Karpas-422 (cell line): Measurements from ENCODE around the gene SAYSD1. TPM values are rescaled to one million over a fixed set of nuclear protein-coding genes. Genes with fewer than 3 reads are reported as not detected.
"Not testable (repeated sequence)": the region's sequence is repeated elsewhere in the genome, so short reads cannot be mapped to it uniquely, and the experiment has no call there.

Source experiments
- DNase-seq: peaks from one replicate; pipeline ENCODE4 v3.0.0-alpha.2; 2015
- H2AFZ ChIP-seq: fragments of 200-600 bp; sonication (generic); 2 replicates; pipeline ENCODE4 v1.6.1; 2014; ENCODE audit warnings: antibody characterized with exemption, low read length, mixed read lengths
- H3K27ac ChIP-seq: fragments of 200-600 bp; sonication (generic); 2 replicates; pipeline ENCODE4 v1.5.1; 2014; ENCODE audit warnings: mild to moderate bottlenecking, low read length, moderate library complexity
- H3K27me3 ChIP-seq: fragments of 200-600 bp; sonication (generic); 2 replicates; pipeline ENCODE4 v1.6.1; 2014; ENCODE audit warnings: low read length, mixed read lengths
- H3K36me3 ChIP-seq: fragments of 200-600 bp; sonication (generic); 2 replicates; pipeline ENCODE4 v1.6.1; 2014; ENCODE audit warnings: low read length, mixed read lengths; ENCODE audit not compliant: insufficient read depth
- H3K4me1 ChIP-seq: fragments of 200-600 bp; sonication (generic); 2 replicates; pipeline ENCODE4 v1.6.1; 2014; ENCODE audit warnings: mild to moderate bottlenecking, low read length, mixed read lengths
- H3K4me2 ChIP-seq: fragments of 200-600 bp; sonication (generic); 2 replicates; pipeline ENCODE4 v1.6.1; 2014; ENCODE audit warnings: low read length, low read depth, mild to moderate bottlenecking; ENCODE audit not compliant: poor library complexity, severe bottlenecking
- H3K4me3 ChIP-seq: fragments of 200-600 bp; sonication (generic); 2 replicates; pipeline ENCODE4 v1.5.1; 2014; ENCODE audit warnings: mild to moderate bottlenecking, antibody characterized with exemption, low read length, mixed read lengths
- H3K79me2 ChIP-seq: fragments of 200-600 bp; sonication (generic); 2 replicates; pipeline ENCODE4 v1.6.1; 2014; ENCODE audit warnings: mild to moderate bottlenecking, low read length, mixed read lengths
- H3K9ac ChIP-seq: fragments of 200-600 bp; sonication (generic); 2 replicates; pipeline ENCODE4 v1.6.0; 2014; ENCODE audit warnings: low read length
- H3K9me2 ChIP-seq: fragments of 200-600 bp; sonication (generic), shearing (Covaris generic); replicated peaks from 2 replicates; pipeline ENCODE4 v1.6.0; 2014; ENCODE audit warnings: mild to moderate bottlenecking, low read length, moderate library complexity; ENCODE audit not compliant: insufficient read depth
- H3K9me3 ChIP-seq: fragments of 300-700, 200-600 bp; sonication (generic); 2 replicates; pipeline ENCODE4 v1.6.1; 2014; ENCODE audit warnings: low read length, mixed read lengths
- H4K20me1 ChIP-seq: fragments of 200-600 bp; sonication (generic); 2 replicates; pipeline ENCODE4 v1.6.1; 2014; ENCODE audit warnings: mild to moderate bottlenecking, antibody characterized with exemption, low read length, low read depth; ENCODE audit not compliant: insufficient read depth
- total RNA-seq: library from RNA; depleted of rRNA; stranded (reverse); fragments of >200 nt; shearing (Covaris generic); gene quantifications from 2 replicates; pipeline ENCODE4 v1.2.3, GENCODE V29; 2014; ENCODE audit warnings: low replicate concordance

SAYSD1 gene
- total RNA-seq, 1 experiment from 2014 or later, result 15.3 TPM

- H3K9me2 ChIP-seq, result no peaks in the 10 kb centered on the region
- no peaks in the 10 kb centered on the region for H3K36me3 ChIP-seq
- H3K27me3 ChIP-seq, result no peaks in the 10 kb centered on the region
- H2AFZ ChIP-seq, result no peak overlapping the region
- no peak overlapping the region for H3K27ac ChIP-seq
- H3K9ac ChIP-seq, result no peak overlapping the region
- H3K4me1 ChIP-seq, result no peaks in the 10 kb centered on the region
- no peak overlapping the region for H3K4me2 ChIP-seq
- H3K79me2 ChIP-seq, result no peaks in the 10 kb centered on the region
- no peak for DNase-seq
- H4K20me1 ChIP-seq, result no peaks in the 10 kb centered on the region; the same call in 1 of the 2 replicates
- no peak overlapping the region for H3K4me3 ChIP-seq
- no peaks in the 10 kb centered on the region for H3K9me3 ChIP-seq
Observed at GRCh38 chr6:39144481-39145173, 29.6 kb upstream of the SAYSD1 start.

GRCh38 chr6:39143238-39143930 is 28.4 kb upstream of the SAYSD1 start:
- H3K9me3 ChIP-seq, result no peaks in the 10 kb centered on the region
- H3K4me3 ChIP-seq, result no peak overlapping the region
- no peaks in the 10 kb centered on the region for H3K27me3 ChIP-seq
- H4K20me1 ChIP-seq, result no peaks in the 10 kb centered on the region; the same call in 1 of the 2 replicates
- no peak overlapping the region for H3K27ac ChIP-seq
- no peaks in the 10 kb centered on the region for H3K36me3 ChIP-seq
- H2AFZ ChIP-seq, result no peak overlapping the region
- no peak overlapping the region for H3K9ac ChIP-seq
- no peak overlapping the region for H3K4me2 ChIP-seq
- H3K9me2 ChIP-seq, result no peaks in the 10 kb centered on the region
- H3K79me2 ChIP-seq, result no peaks in the 10 kb centered on the region
- no peak for DNase-seq
- no peaks in the 10 kb centered on the region for H3K4me1 ChIP-seq

- H4K20me1 ChIP-seq, result no peaks in the 10 kb centered on the region; the same call in 1 of the 2 replicates
- no peak overlapping the region for H2AFZ ChIP-seq
- H3K27me3 ChIP-seq, result no peaks in the 10 kb centered on the region
- no peak for DNase-seq
- H3K36me3 ChIP-seq, result no peaks in the 10 kb centered on the region
- H3K27ac ChIP-seq, result no peak overlapping the region
- H3K9me3 ChIP-seq, result no peaks in the 10 kb centered on the region
- H3K79me2 ChIP-seq, result no peaks in the 10 kb centered on the region
- H3K4me1 ChIP-seq, result no peaks in the 10 kb centered on the region
- no peak overlapping the region for H3K4me2 ChIP-seq
- H3K9me2 ChIP-seq, result 0 out of 2 replicates have a peak, but pooled peaks cover 5% of the 10 kb centered on the region
- H3K9ac ChIP-seq, result no peak overlapping the region
- H3K4me3 ChIP-seq, result no peak overlapping the region
Observed at GRCh38 chr6:39140556-39141167, 25.7 kb upstream of the SAYSD1 start.

- no peaks in the 10 kb centered on the region for H4K20me1 ChIP-seq
- H3K4me3 ChIP-seq, result no peak overlapping the region
- no peak overlapping the region for H3K27ac ChIP-seq
- H3K4me2 ChIP-seq, result no peak overlapping the region
- H3K9me3 ChIP-seq, result no peaks in the 10 kb centered on the region
- no peaks in the 10 kb centered on the region for H3K79me2 ChIP-seq
- no peak overlapping the region for H3K9ac ChIP-seq
- H3K4me1 ChIP-seq, result no peaks in the 10 kb centered on the region
- 0 out of 2 replicates have a peak, but pooled peaks cover 5% of the 10 kb centered on the region for H3K9me2 ChIP-seq
- H2AFZ ChIP-seq, result no peak overlapping the region
- peak; percentile 74 for DNase-seq
- no peaks in the 10 kb centered on the region for H3K27me3 ChIP-seq
- no peaks in the 10 kb centered on the region for H3K36me3 ChIP-seq
Observed at GRCh38 chr6:39137245-39137644, 22.3 kb upstream of the SAYSD1 start.

- H3K27ac ChIP-seq, H3K9me3 ChIP-seq, H3K4me2 ChIP-seq, DNase-seq, H3K79me2 ChIP-seq, H3K4me3 ChIP-seq, H3K9ac ChIP-seq, H3K9me2 ChIP-seq, H4K20me1 ChIP-seq, H3K36me3 ChIP-seq, H2AFZ ChIP-seq, H3K27me3 ChIP-seq, H3K4me1 ChIP-seq: not testable (repeated sequence)
Observed at GRCh38 chr6:39136207-39136606, 21.2 kb upstream of the SAYSD1 start.

- H3K4me1 ChIP-seq, H2AFZ ChIP-seq, DNase-seq, H3K36me3 ChIP-seq, H3K9ac ChIP-seq, H3K9me3 ChIP-seq, H3K4me2 ChIP-seq, H3K9me2 ChIP-seq, H3K27ac ChIP-seq, H3K4me3 ChIP-seq, H3K79me2 ChIP-seq, H4K20me1 ChIP-seq, H3K27me3 ChIP-seq: not testable (repeated sequence)
Observed at GRCh38 chr6:39134761-39135160, 19.8 kb upstream of the SAYSD1 start.

- H3K79me2 ChIP-seq, result no peaks in the 10 kb centered on the region
Observed at GRCh38 chr6:39130691-39131090, 15.7 kb upstream of the SAYSD1 start.

GRCh38 chr6:39128832-39129231 is 13.8 kb upstream of the SAYSD1 start:
- Histone ChIP-seq H3K27ac (no peak overlapping the region), H3K4me1 (no peaks in the 10 kb centered on the region)

More at GRCh38 chr6:39130691-39131090, 15.7 kb upstream of the SAYSD1 start:
- H3K9me2 ChIP-seq, result no peaks in the 10 kb centered on the region
- H4K20me1 ChIP-seq, result no peaks in the 10 kb centered on the region
- H3K27ac ChIP-seq, result no peak overlapping the region
- no peak overlapping the region for H2AFZ ChIP-seq
- H3K4me3 ChIP-seq, result no peak overlapping the region
- H3K9me3 ChIP-seq, result no peaks in the 10 kb centered on the region
- no peaks in the 10 kb centered on the region for H3K36me3 ChIP-seq
- DNase-seq, result no peak
- H3K27me3 ChIP-seq, result no peaks in the 10 kb centered on the region
- no peaks in the 10 kb centered on the region for H3K4me1 ChIP-seq
- no peak overlapping the region for H3K4me2 ChIP-seq
- no peak overlapping the region for H3K9ac ChIP-seq

More at GRCh38 chr6:39128832-39129231, 13.8 kb upstream of the SAYSD1 start:
- H3K79me2 ChIP-seq, result no peaks in the 10 kb centered on the region
- H3K27me3 ChIP-seq, result no peaks in the 10 kb centered on the region
- H3K4me3 ChIP-seq, result no peak overlapping the region
- H3K4me2 ChIP-seq, result no peak overlapping the region
- DNase-seq, result no peak
- no peaks in the 10 kb centered on the region for H3K36me3 ChIP-seq
- no peaks in the 10 kb centered on the region for H4K20me1 ChIP-seq
- no peaks in the 10 kb centered on the region for H3K9me3 ChIP-seq
- no peaks in the 10 kb centered on the region for H3K9me2 ChIP-seq
- no peak overlapping the region for H3K9ac ChIP-seq
- H2AFZ ChIP-seq, result no peak overlapping the region
